Natural killer cell (primary cell): Measurements from ENCODE around the gene DIP2C. TPM values are rescaled to one million over a fixed set of nuclear protein-coding genes. Genes with fewer than 3 reads are reported as not detected.

Source experiments
- ATAC-seq, 3 donors: fragments of 150-1000 bp in 2 of 3; fragments of 200-7000 bp in 1 of 3; cut with Tn5 transposase; 1 replicate in 1 of 3; 2 replicates in 2 of 3; pipeline ENCODE4 v1.10.0; 2021; ENCODE audit warnings: mild to moderate bottlenecking in 2 of 3, moderate library complexity in 2 of 3
- DNase-seq, 2 donors: peaks; one replicate each; pipeline versions ENCODE4 v3.0.0 to v3.0.0-alpha.2; 2013 to 2021; ENCODE audit warnings: mixed read lengths in 1 of 2
- H3K27ac ChIP-seq: one replicate; pipeline ENCODE4 v1.5.1; 2013; ENCODE audit warnings: mild to moderate bottlenecking, low read length
- H3K27me3 ChIP-seq: one replicate; pipeline ENCODE4 v1.6.1; 2013; ENCODE audit warnings: low read length; ENCODE audit not compliant: control insufficient read depth, insufficient read depth
- H3K36me3 ChIP-seq: one replicate; pipeline ENCODE4 v1.6.1; 2013; ENCODE audit warnings: low read length; ENCODE audit not compliant: control insufficient read depth, insufficient read depth
- H3K4me1 ChIP-seq: one replicate; pipeline ENCODE4 v1.6.1; 2013; ENCODE audit warnings: low read length; ENCODE audit not compliant: control insufficient read depth, insufficient read depth
- H3K4me3 ChIP-seq: one replicate; pipeline ENCODE4 v1.5.1; 2013; ENCODE audit warnings: low read length
- H3K9me3 ChIP-seq: one replicate; pipeline ENCODE4 v1.6.1; 2013; ENCODE audit warnings: low read length; ENCODE audit not compliant: control insufficient read depth, insufficient read depth
- H3K27ac Mint-ChIP-seq, 2 donors: one replicate each; pipeline ENCODE4 v1.8.0; 2022; ENCODE audit warnings: mild to moderate bottlenecking in 2 of 2, mixed read lengths in 2 of 2, moderate library complexity in 1 of 2
- H3K27me3 Mint-ChIP-seq, 2 donors: one replicate each; pipeline ENCODE4 v1.8.0; 2022; ENCODE audit warnings: low read depth in 2 of 2, mixed read lengths in 2 of 2
- H3K36me3 Mint-ChIP-seq: one replicate; pipeline ENCODE4 v1.8.0; 2022; ENCODE audit warnings: mixed read lengths
- H3K4me1 Mint-ChIP-seq, 2 donors: one replicate each; pipeline ENCODE4 v1.8.0; 2022; ENCODE audit warnings: mixed read lengths in 2 of 2
- H3K4me3 Mint-ChIP-seq: one replicate; pipeline ENCODE4 v1.8.0; 2022; ENCODE audit warnings: mild to moderate bottlenecking, moderate library complexity, mixed read lengths
- H3K9me3 Mint-ChIP-seq, 2 donors: one replicate each; pipeline ENCODE4 v1.8.0; 2022; ENCODE audit warnings: mixed read lengths in 2 of 2
- WGBS: methylation state at CpG from one replicate; pipeline ENCODE4 v1.1.7; 2013; ENCODE audit warnings: missing lambda C conversion rate; ENCODE audit not compliant: insufficient coverage; 5-methylcytosine and 5-hydroxymethylcytosine counted together
- intact Hi-C: fragments of 100-400 bp; cut with micrococcal nuclease; formaldehyde crosslinking; loops from one replicate; pipeline ENCODE4 v1.14.2; 2022
- total RNA-seq, 4 donors: library from RNA; stranded (reverse); fragments of 120-200 nt in 1 of 4; gene quantifications; one replicate each; pipeline versions ENCODE4 v1.2.3 to v1.2.4, GENCODE V29; 2013 to 2022
- TF ChIP-seq, protein P1 (sequence below): fragments of 200-600 bp; IDR thresholded peaks from one replicate; pipeline ENCODE4 v1.8.0; 2022; ENCODE audit warnings: antibody characterized with exemption

Gene DIP2C
- total RNA-seq, 3 donors from 2014 or later (not counting 1 experiment from before 2014, with no cell fraction given): 1.5 to 5.8 (median 3.8) TPM

DNA sequence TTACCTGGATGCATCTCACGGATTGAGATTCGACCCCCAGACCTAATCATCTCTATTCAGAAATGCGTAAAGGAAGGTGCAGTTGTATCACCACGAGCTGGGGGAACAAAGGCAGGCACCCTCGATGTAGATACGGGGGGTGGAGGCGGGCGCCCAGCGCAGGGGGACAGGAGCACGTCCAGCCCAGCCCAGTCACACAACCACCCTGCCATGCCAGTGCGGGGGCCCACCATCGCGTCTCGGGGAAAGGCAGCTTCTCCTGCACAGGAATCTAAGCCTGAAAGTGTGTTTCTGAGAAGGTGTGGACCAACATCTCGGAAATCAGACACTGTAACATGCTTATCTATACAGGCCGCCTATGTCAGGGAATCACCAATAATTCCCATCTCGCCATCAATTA lies 131.1 kb downstream of the DIP2C start:
- Mint-ChIP-seq H3K27ac (no peak overlapping the region), H3K36me3 (no peaks in the 10 kb centered on the region), H3K4me3 (no peak overlapping the region), H3K27me3 (peaks cover 9 to 21% of the 10 kb centered on the region in 2 donors), H3K9me3 (no peaks in the 10 kb centered on the region), H3K4me1 (peaks cover 0 to 4% of the 10 kb centered on the region in 2 donors)
- Histone ChIP-seq H3K9me3 (no peaks in the 10 kb centered on the region), H3K27ac (no peak overlapping the region), H3K4me1 (no peaks in the 10 kb centered on the region), H3K27me3 (no peaks in the 10 kb centered on the region), H3K4me3 (no peak overlapping the region), H3K36me3 (no peaks in the 10 kb centered on the region)
- DNase-seq (no peak), ATAC-seq (no peak)
- WGBS: 87% methylated on average over 16 of the region's 17 CpGs
- intact Hi-C loops: no loop called here
- TF ChIP-seq, protein P1, sequence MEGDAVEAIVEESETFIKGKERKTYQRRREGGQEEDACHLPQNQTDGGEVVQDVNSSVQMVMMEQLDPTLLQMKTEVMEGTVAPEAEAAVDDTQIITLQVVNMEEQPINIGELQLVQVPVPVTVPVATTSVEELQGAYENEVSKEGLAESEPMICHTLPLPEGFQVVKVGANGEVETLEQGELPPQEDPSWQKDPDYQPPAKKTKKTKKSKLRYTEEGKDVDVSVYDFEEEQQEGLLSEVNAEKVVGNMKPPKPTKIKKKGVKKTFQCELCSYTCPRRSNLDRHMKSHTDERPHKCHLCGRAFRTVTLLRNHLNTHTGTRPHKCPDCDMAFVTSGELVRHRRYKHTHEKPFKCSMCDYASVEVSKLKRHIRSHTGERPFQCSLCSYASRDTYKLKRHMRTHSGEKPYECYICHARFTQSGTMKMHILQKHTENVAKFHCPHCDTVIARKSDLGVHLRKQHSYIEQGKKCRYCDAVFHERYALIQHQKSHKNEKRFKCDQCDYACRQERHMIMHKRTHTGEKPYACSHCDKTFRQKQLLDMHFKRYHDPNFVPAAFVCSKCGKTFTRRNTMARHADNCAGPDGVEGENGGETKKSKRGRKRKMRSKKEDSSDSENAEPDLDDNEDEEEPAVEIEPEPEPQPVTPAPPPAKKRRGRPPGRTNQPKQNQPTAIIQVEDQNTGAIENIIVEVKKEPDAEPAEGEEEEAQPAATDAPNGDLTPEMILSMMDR: no peak

DNA sequence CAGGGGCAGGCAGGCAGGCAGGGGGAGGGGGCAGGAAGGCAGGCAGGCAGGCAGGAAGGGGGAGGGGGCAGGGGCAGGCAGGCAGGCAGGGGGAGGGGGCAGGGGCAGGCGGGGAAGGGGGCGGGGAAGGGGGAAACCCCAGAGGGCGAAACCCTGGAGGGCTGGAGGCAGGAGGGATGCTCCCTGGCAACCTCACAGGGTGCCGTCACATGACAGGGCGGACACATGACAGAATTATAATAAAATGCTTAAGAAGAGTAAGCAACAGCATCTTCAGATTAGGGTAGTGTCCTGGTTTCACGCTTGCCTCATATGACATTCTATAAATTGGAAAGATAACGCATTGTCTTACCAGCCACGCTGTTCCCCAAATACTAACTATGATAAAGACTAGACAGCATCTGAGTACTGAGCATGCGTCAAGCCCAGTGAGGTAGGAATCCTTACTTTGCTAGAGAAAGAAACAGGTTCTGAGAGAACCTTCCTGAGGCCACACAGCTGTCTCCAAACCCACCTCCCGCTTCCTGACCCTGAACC lies 131.6 kb downstream of the DIP2C start:
- H3K4me1 ChIP-seq: no peaks in the 10 kb centered on the region
- ATAC-seq (peak in 1 of 3 donors; percentile 38), DNase-seq (no peak)
- 67% methylated on average over 10 of the region's 10 CpGs for WGBS
- no peaks in the 10 kb centered on the region for H3K36me3 ChIP-seq
- Mint-ChIP-seq H3K9me3 (no peaks in the 10 kb centered on the region), H3K27me3 (peaks cover 9 to 17% of the 10 kb centered on the region in 2 donors), H3K27ac (no peak overlapping the region), H3K4me3 (no peak overlapping the region), H3K4me1 (peaks cover 0 to 4% of the 10 kb centered on the region in 2 donors), H3K36me3 (no peaks in the 10 kb centered on the region)
- no peaks in the 10 kb centered on the region for H3K27me3 ChIP-seq
- H3K9me3 ChIP-seq: no peaks in the 10 kb centered on the region
- intact Hi-C loops: no loop called here
- H3K27ac ChIP-seq: no peak overlapping the region
- H3K4me3 ChIP-seq: no peak overlapping the region
- TF ChIP-seq, protein P1: no peak

DNA sequence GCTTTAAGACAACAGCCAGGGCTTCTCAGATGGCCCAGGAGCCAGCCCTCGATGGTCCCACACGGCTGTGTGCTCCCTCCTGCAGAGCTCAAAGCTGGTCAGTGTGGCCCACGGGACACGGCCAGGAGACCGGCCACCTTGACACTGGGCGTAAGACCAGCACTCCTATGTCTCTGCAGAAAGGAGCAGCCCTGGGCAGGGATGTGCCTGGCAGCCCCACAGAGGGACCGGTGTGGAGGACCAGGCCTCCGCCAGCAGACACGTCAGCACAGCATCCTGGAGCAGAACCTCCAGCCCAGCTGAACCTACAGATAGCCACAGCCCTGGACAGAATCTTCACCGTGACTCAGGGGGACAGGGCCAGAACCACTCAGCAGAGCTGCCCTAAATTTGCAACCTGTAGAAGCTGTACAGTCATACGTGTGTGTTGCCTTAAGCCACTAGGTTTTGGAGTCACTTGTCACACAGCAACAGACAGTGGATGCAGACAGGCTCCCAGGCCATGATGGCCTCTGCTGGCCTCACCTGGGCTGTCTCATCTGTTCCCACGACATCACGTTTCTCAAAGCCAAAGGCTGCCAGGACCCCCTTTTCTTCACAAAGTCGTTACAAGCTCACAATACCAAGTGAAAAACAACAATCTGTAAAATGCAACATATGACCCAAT lies 132.4 kb downstream of the DIP2C start:
- no peaks in the 10 kb centered on the region for H3K4me1 ChIP-seq
- H3K36me3 ChIP-seq: no peaks in the 10 kb centered on the region
- Mint-ChIP-seq H3K36me3 (no peaks in the 10 kb centered on the region), H3K27me3 (peaks cover 9 to 17% of the 10 kb centered on the region in 2 donors), H3K4me3 (no peak overlapping the region), H3K27ac (no peak overlapping the region), H3K4me1 (peaks cover 0 to 4% of the 10 kb centered on the region in 2 donors), H3K9me3 (no peaks in the 10 kb centered on the region)
- no peaks in the 10 kb centered on the region for H3K9me3 ChIP-seq
- H3K4me3 ChIP-seq: no peak overlapping the region
- intact Hi-C loops: no loop called here
- DNase-seq (no peak), ATAC-seq (peak in 1 of 3 donors; percentile 11)
- TF ChIP-seq, protein P1: no peak
- H3K27ac ChIP-seq: no peak overlapping the region
- no peaks in the 10 kb centered on the region for H3K27me3 ChIP-seq
- 87% methylated on average over 14 of the region's 14 CpGs for whole genome bisulfite sequencing
